Measurements from ENCODE around the gene KLHL29. TPM values are rescaled to one million over a fixed set of nuclear protein-coding genes. Genes with fewer than 3 reads are reported as not detected.

Gene KLHL29
- total and polyA plus RNA-seq, 4 donors, result 0.29 to 2.3 (median 0.68) TPM

DNA sequence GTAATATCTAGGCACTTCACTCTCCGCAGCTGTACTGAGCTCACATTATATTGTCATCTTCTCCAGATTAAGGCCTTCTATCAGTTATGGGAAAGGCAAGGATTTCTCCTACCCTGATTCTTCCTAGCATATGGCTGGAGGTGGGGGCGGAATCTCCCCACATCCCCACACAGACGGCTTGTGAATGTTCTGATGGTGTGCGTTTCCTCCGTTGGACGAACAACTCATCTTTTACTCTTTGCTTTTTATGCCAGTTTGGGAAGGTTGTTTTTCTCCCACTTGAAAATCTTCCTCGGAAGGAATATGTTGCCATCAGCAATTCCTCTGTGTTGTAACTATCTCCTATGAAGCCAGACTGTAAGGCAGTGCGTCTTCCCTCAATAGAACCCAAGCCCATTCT is 24.3 kb downstream of the KLHL29 start:
- no peaks in the 10 kb centered on the region for H3K4me1 ChIP-seq (ENCODE audit: control insufficient read depth in 4 of 4, insufficient read depth in 4 of 4, low read length in 3 of 4)
- WGBS, result 94% methylated on average over 8 of the region's 8 CpGs
- TF ChIP-seq FOXA2 (IDR thresholded peaks at IDR 0.05) (no peak), HNF4G (IDR thresholded peaks at IDR 0.05) (no peak), EGR1 (IDR thresholded peaks at IDR 0.05; ENCODE audit: low read depth in 2 of 2) (no peak)
- TF ChIP-seq, protein P1, sequence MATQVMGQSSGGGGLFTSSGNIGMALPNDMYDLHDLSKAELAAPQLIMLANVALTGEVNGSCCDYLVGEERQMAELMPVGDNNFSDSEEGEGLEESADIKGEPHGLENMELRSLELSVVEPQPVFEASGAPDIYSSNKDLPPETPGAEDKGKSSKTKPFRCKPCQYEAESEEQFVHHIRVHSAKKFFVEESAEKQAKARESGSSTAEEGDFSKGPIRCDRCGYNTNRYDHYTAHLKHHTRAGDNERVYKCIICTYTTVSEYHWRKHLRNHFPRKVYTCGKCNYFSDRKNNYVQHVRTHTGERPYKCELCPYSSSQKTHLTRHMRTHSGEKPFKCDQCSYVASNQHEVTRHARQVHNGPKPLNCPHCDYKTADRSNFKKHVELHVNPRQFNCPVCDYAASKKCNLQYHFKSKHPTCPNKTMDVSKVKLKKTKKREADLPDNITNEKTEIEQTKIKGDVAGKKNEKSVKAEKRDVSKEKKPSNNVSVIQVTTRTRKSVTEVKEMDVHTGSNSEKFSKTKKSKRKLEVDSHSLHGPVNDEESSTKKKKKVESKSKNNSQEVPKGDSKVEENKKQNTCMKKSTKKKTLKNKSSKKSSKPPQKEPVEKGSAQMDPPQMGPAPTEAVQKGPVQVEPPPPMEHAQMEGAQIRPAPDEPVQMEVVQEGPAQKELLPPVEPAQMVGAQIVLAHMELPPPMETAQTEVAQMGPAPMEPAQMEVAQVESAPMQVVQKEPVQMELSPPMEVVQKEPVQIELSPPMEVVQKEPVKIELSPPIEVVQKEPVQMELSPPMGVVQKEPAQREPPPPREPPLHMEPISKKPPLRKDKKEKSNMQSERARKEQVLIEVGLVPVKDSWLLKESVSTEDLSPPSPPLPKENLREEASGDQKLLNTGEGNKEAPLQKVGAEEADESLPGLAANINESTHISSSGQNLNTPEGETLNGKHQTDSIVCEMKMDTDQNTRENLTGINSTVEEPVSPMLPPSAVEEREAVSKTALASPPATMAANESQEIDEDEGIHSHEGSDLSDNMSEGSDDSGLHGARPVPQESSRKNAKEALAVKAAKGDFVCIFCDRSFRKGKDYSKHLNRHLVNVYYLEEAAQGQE (IDR thresholded peaks at IDR 0.05), result no peak
- TF ChIP-seq, protein P2, sequence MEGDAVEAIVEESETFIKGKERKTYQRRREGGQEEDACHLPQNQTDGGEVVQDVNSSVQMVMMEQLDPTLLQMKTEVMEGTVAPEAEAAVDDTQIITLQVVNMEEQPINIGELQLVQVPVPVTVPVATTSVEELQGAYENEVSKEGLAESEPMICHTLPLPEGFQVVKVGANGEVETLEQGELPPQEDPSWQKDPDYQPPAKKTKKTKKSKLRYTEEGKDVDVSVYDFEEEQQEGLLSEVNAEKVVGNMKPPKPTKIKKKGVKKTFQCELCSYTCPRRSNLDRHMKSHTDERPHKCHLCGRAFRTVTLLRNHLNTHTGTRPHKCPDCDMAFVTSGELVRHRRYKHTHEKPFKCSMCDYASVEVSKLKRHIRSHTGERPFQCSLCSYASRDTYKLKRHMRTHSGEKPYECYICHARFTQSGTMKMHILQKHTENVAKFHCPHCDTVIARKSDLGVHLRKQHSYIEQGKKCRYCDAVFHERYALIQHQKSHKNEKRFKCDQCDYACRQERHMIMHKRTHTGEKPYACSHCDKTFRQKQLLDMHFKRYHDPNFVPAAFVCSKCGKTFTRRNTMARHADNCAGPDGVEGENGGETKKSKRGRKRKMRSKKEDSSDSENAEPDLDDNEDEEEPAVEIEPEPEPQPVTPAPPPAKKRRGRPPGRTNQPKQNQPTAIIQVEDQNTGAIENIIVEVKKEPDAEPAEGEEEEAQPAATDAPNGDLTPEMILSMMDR (IDR thresholded peaks at IDR 0.05; ENCODE audit: low read depth, low read length, missing input control), result no peak
- DNase-seq (ENCODE audit: low spot score), result no peak
- no peaks in the 10 kb centered on the region for H3K27me3 ChIP-seq (ENCODE audit: control insufficient read depth in 4 of 4, insufficient read depth in 4 of 4, low read length in 3 of 4)
- no peak overlapping the region for H3K4me3 ChIP-seq (ENCODE audit: low read depth in 1 of 3, low read length in 3 of 3)
- no peaks in the 10 kb centered on the region for H3K9me3 ChIP-seq (ENCODE audit: control insufficient read depth in 4 of 4, low read length in 3 of 4)
- H3K36me3 ChIP-seq (ENCODE audit: control insufficient read depth in 4 of 4, insufficient read depth in 3 of 4, low read depth in 1 of 4, low read length in 3 of 4), result no peaks in the 10 kb centered on the region
- no peak overlapping the region for H3K27ac ChIP-seq (ENCODE audit: low read depth in 1 of 2, low read length in 2 of 2)
- no peak overlapping the region for H3K9ac ChIP-seq (ENCODE audit: low read depth in 1 of 2, low read length in 2 of 2)

GRCh38 chr2:23410596-23410995 is 25.6 kb downstream of the KLHL29 start:
- no peak overlapping the region for H3K9ac ChIP-seq (ENCODE audit: low read depth in 1 of 2, low read length in 2 of 2)
- no peaks in the 10 kb centered on the region for H3K4me1 ChIP-seq (ENCODE audit: control insufficient read depth in 4 of 4, insufficient read depth in 4 of 4, low read length in 3 of 4)
- no peak for DNase-seq (ENCODE audit: low spot score)
- H3K36me3 ChIP-seq (ENCODE audit: control insufficient read depth in 4 of 4, insufficient read depth in 3 of 4, low read depth in 1 of 4, low read length in 3 of 4), result no peaks in the 10 kb centered on the region
- no peaks in the 10 kb centered on the region for H3K27me3 ChIP-seq (ENCODE audit: control insufficient read depth in 4 of 4, insufficient read depth in 4 of 4, low read length in 3 of 4)
- no peak overlapping the region for H3K27ac ChIP-seq (ENCODE audit: low read depth in 1 of 2, low read length in 2 of 2)
- H3K4me3 ChIP-seq (ENCODE audit: low read depth in 1 of 3, low read length in 3 of 3), result no peak overlapping the region
- TF ChIP-seq SP1 (IDR thresholded peaks at IDR 0.05), result no peak
- TF ChIP-seq EGR1 (IDR thresholded peaks at IDR 0.05; ENCODE audit: low read depth in 2 of 2), result no peak
- TF ChIP-seq, protein P1 (IDR thresholded peaks at IDR 0.05), result no peak
- TF ChIP-seq FOXA2 (IDR thresholded peaks at IDR 0.05), result no peak
- TF ChIP-seq RAD21 (IDR thresholded peaks at IDR 0.05), result no peak
- no peak for TF ChIP-seq HNF4A (conservative IDR thresholded peaks at IDR 0.05)
- no peaks in the 10 kb centered on the region for H3K9me3 ChIP-seq (ENCODE audit: control insufficient read depth in 4 of 4, low read length in 3 of 4)
- WGBS, result 89% methylated on average over 6 of the region's 6 CpGs

Data from liver (tissue), 9 donors.